BJ (cell line): ENCODE measurements around the gene CAMSAP2. TPM values are rescaled to one million over a fixed set of nuclear protein-coding genes. Genes with fewer than 3 reads are reported as not detected.
"Not testable (repeated sequence)": the region's sequence is repeated elsewhere in the genome, so short reads cannot be mapped to it uniquely, and the experiment has no call there.

Experiments
- CTCF ChIA-PET: fragments of 350-600 bp; formaldehyde crosslinking; extraction: SDS; loops from one replicate; lab custom pipeline; 2021; ENCODE audit warnings: antibody characterized with exemption, inconsistent platforms; lab: Yijun Ruan, JAX
- POLR2A ChIA-PET: fragments of 300-600 bp; sonication (Branson Sonifier 250); formaldehyde crosslinking; extraction: SDS; loops from one replicate; lab custom pipeline; 2021; ENCODE audit warnings: antibody characterized with exemption; lab: Charles Lee
- DNase-seq: peaks from one replicate; pipeline ENCODE4 v3.0.0-alpha.2; 2011; ENCODE audit warnings: low read depth
- H3K27me3 ChIP-seq: 2 replicates; pipeline ENCODE4 v1.6.0; 2011; ENCODE audit warnings: low read length; ENCODE audit not compliant: control insufficient read depth, insufficient read depth
- H3K36me3 ChIP-seq: 2 replicates; pipeline ENCODE4 v1.5.1; 2011; ENCODE audit warnings: low read length; ENCODE audit not compliant: control insufficient read depth, insufficient read depth
- H3K4me3 ChIP-seq: 2 replicates; pipeline ENCODE4 v1.5.1; 2011; ENCODE audit warnings: low read depth, mild to moderate bottlenecking, control low read depth, low read length
- polyA plus RNA-seq: library from polyadenylated mRNA; depleted of rRNA; stranded (reverse); fragments of >200 nt; gene quantifications from 2 replicates; pipeline ENCODE4 v1.2.3, GENCODE V29; 2011
- TF ChIP-seq, protein P1 (sequence below): IDR thresholded peaks from 2 replicates; pipeline ENCODE4 v1.5.1; 2011; ENCODE audit warnings: low read depth, mild to moderate bottlenecking, control low read depth, inconsistent platforms, low read length, moderate library complexity; ENCODE audit not compliant: insufficient read depth

CAMSAP2 gene
- polyA plus RNA-seq, 1 experiment = 7.5 TPM

DNA sequence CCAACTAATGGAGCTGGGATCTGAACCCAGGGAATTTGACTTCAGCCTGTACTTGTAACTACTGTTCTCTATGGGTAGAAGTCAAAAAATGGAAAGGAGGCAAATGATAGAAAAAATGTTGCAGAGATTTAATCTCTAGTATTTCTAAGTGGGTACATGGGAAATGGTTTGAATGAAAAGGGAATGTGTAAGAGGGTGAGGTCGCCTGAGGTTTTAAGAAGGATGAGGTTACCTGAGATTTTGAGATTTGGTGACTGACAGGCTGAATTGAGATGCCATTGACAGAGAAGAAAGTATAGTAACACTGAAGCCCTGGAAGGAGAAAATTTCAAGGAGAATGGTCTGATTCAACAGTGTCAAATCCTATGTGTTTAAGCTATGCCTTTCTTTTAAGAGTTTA, 5.5 kb downstream of the CAMSAP2 start:
- Histone ChIP-seq H3K27me3 (no peaks in the 10 kb centered on the region), H3K4me3 (no peak overlapping the region), H3K36me3 (0 out of 2 replicates have a peak, but pooled peaks cover under 1% of the 10 kb centered on the region)
- POLR2A ChIA-PET = no interaction called here
- CTCF ChIA-PET = interaction anchor here (1.4 kb wide), 1 partner anchor 14 kb away, joined by 4 read pairs; no protein-coding TSS in a partner anchor
- no peak for DNase-seq
- TF ChIP-seq, protein P1, sequence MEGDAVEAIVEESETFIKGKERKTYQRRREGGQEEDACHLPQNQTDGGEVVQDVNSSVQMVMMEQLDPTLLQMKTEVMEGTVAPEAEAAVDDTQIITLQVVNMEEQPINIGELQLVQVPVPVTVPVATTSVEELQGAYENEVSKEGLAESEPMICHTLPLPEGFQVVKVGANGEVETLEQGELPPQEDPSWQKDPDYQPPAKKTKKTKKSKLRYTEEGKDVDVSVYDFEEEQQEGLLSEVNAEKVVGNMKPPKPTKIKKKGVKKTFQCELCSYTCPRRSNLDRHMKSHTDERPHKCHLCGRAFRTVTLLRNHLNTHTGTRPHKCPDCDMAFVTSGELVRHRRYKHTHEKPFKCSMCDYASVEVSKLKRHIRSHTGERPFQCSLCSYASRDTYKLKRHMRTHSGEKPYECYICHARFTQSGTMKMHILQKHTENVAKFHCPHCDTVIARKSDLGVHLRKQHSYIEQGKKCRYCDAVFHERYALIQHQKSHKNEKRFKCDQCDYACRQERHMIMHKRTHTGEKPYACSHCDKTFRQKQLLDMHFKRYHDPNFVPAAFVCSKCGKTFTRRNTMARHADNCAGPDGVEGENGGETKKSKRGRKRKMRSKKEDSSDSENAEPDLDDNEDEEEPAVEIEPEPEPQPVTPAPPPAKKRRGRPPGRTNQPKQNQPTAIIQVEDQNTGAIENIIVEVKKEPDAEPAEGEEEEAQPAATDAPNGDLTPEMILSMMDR = no peak

GRCh38 chr1:200749090-200749489, 10.4 kb downstream of the CAMSAP2 start:
- Histone ChIP-seq H3K27me3 (no peaks in the 10 kb centered on the region), H3K4me3 (no peak overlapping the region), H3K36me3 (0 out of 2 replicates have a peak, but pooled peaks cover 1% of the 10 kb centered on the region)
- no peak for DNase-seq
- TF ChIP-seq, protein P1 = no peak
- ChIA-PET CTCF (no interaction called here), POLR2A (no interaction called here)

- H3K27me3 ChIP-seq, DNase-seq, CTCF ChIA-PET, H3K4me3 ChIP-seq, POLR2A ChIA-PET, H3K36me3 ChIP-seq: not testable (repeated sequence)
These were observed 12.1 kb downstream of the CAMSAP2 start for GRCh38 chr1:200750749-200751148.

GRCh38 chr1:200751717-200752116, 13.0 kb downstream of the CAMSAP2 start:
- no peak for DNase-seq
- Histone ChIP-seq H3K36me3 (0 out of 2 replicates have a peak, but pooled peaks cover 1% of the 10 kb centered on the region), H3K27me3 (no peaks in the 10 kb centered on the region), H3K4me3 (no peak overlapping the region)
- POLR2A ChIA-PET = no interaction called here
- CTCF ChIA-PET = interaction anchor here (1.0 kb wide), 1 partner anchor 14 kb away, joined by 3 read pairs; no protein-coding TSS in a partner anchor
- TF ChIP-seq, protein P1 = no peak

DNA sequence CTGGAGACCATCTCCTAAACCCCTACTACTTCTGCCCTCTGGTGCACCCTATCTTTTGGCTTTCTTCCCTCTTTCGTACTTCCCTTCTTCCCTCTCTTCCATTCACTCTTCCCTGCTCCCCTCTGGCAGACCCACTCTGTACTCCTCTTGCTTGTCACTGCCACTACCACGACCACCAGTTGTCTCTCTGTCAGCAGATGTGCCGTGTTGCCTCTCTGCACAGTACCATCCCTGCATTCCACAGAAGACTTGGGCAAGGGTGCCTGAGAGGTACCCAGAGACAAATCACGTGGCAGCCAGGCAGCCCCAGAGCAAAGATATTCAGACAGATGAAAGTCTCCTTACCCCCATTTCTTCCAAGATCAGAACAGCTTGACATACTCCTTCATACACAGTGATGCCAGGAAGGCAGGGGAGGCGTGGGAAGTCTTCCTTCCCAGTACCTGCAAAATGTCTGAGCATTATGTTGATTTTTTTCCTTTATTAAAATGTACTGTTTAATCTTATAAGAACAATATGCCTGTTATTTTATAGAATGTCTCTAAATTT, 15.0 kb downstream of the CAMSAP2 start:
- ChIA-PET POLR2A (no interaction called here), CTCF (interaction anchor here (0.7 kb wide), 3 partner anchors 7 to 133 kb away, joined by 3 read pairs; no protein-coding TSS in a partner anchor)
- DNase-seq = no peak
- TF ChIP-seq, protein P1 = no peak
- no peak overlapping the region for H3K4me3 ChIP-seq
- H3K27me3 ChIP-seq = no peaks in the 10 kb centered on the region
- 0 out of 2 replicates have a peak, but pooled peaks cover 1% of the 10 kb centered on the region for H3K36me3 ChIP-seq

DNA sequence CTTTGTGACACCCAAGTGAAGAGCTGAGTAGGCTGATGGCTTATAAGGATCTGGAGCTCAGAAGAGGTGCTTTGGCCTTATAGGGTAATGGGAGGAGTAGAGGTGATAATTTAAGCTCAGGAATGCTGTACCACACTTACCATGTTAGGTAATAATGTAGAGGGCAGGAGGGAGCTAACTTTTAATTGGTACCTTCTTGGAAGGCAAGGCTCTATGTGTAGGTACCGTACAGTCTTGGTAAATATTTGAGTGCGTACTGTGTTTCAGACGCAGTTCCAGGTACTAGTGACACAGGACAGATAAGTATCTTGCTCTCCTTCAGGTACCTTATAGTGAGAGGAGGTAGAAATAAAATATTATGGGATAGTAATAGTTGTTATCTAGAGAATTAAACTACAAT, 16.8 kb downstream of the CAMSAP2 start:
- ChIA-PET CTCF (no interaction called here), POLR2A (no interaction called here)
- TF ChIP-seq, protein P1 = no peak

More for the DNA sequence above, 16.8 kb downstream of the CAMSAP2 start:
- DNase-seq = no peak
- Histone ChIP-seq H3K36me3 (no peaks in the 10 kb centered on the region), H3K27me3 (no peaks in the 10 kb centered on the region), H3K4me3 (no peak overlapping the region)
